ENCODE data around the gene CAMKV. TPM values are rescaled to one million over a fixed set of nuclear protein-coding genes. Genes with fewer than 3 reads are reported as not detected.

Gene CAMKV
- total RNA-seq, 1 experiment from 2014 or later: 0.10 TPM

DNA sequence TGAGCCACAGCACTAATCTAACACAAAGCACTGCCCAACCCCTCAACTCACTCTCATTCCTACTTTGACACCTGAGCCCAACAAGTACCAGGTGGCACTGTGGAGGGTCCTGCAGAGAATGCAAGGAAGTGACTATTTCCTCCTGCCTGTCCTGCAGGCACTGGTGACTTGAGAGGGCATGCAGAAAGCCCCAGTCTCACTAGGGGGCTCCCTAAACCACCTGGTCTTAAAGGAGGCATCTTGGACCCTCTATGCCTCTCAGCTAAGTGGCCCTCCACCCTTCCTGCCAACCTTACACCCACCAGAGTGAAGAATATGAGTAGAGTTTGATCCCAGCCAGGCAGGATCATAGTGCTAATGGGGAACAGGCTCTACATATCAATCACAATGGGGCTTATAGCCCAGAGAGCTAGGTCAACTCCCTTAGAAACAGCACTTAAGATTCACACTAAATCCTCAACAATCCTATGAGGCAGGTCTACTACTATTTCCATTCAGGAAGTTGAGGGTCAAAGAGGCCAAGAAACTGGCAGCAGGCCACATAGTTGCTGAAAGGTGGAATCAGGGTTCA, 28.5 kb downstream of the CAMKV start:
- ChIA-PET RAD21 (ENCODE audit: low non-redundant PET in 1 of 2, low total read pairs in 2 of 2, uncharacterized antibody in 2 of 2, unreplicated experiment in 2 of 2) (no interaction called here), CTCF (interaction anchor here (1.7 to 2.8 kb wide), 4 partner anchors 39 to 302 kb away, joined by 5 to 13 read pairs (median 8); partner anchors contain the start of gene INKA1), POLR2A (no interaction called here)
- Histone ChIP-seq H3K9me3 (ENCODE audit: control insufficient read depth in 1 of 2, insufficient read depth in 1 of 2, low read depth in 1 of 2, low read length in 2 of 2) (no peaks in the 10 kb centered on the region), H3K9me2 (ENCODE audit: insufficient read depth) (no peaks in the 10 kb centered on the region), H3K9ac (ENCODE audit: low read length) (no peak overlapping the region), H4K20me1 (ENCODE audit: insufficient read depth) (no peaks in the 10 kb centered on the region; the same call in 1 of the 2 replicates), H2AFZ (ENCODE audit: low read depth, low read length, poor library complexity, severe bottlenecking) (no peak overlapping the region), H3K79me2 (ENCODE audit: insufficient read depth, low read length) (no peaks in the 10 kb centered on the region), H3K4me3 (replicated peaks in 1 of 2; ENCODE audit: low read depth in 1 of 2, low read length in 2 of 2) (no peak overlapping the region), H3K4me1 (ENCODE audit: control insufficient read depth in 1 of 2, insufficient read depth in 2 of 2, low read length in 2 of 2) (peaks cover 4 to 10% of the 10 kb centered on the region in 2 experiments; a peak in 1 of 4 replicates), H3K27ac (ENCODE audit: low read depth, low read length) (no peak overlapping the region), H3K36me3 (ENCODE audit: control insufficient read depth in 1 of 2, insufficient read depth in 2 of 2, low read length in 2 of 2) (peaks cover 13 to 34% of the 10 kb centered on the region in 2 experiments; a peak in 3 of 4 replicates), H3K27me3 (ENCODE audit: insufficient read depth, low read length) (no peaks in the 10 kb centered on the region), H3K4me2 (ENCODE audit: low read length) (no peak overlapping the region)
- BruUV-seq (replicated peaks): no TSS peak
- TF ChIP-seq POLR2A (IDR thresholded peaks at IDR 0.05; ENCODE audit: borderline replicate concordance, extremely low read depth, insufficient read depth, insufficient read length) (no peak), ZNF274 (IDR thresholded peaks at IDR 0.05; ENCODE audit: low read depth, low read length) (no peak), RAD21 (IDR thresholded peaks at IDR 0.05; ENCODE audit: low read depth) (peak; percentile 89)
- TF ChIP-seq, protein P1, sequence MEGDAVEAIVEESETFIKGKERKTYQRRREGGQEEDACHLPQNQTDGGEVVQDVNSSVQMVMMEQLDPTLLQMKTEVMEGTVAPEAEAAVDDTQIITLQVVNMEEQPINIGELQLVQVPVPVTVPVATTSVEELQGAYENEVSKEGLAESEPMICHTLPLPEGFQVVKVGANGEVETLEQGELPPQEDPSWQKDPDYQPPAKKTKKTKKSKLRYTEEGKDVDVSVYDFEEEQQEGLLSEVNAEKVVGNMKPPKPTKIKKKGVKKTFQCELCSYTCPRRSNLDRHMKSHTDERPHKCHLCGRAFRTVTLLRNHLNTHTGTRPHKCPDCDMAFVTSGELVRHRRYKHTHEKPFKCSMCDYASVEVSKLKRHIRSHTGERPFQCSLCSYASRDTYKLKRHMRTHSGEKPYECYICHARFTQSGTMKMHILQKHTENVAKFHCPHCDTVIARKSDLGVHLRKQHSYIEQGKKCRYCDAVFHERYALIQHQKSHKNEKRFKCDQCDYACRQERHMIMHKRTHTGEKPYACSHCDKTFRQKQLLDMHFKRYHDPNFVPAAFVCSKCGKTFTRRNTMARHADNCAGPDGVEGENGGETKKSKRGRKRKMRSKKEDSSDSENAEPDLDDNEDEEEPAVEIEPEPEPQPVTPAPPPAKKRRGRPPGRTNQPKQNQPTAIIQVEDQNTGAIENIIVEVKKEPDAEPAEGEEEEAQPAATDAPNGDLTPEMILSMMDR (IDR thresholded peaks at IDR 0.05 in 2 of 3, conservative IDR thresholded peaks at IDR 0.05 in 1 of 3; ENCODE audit: borderline replicate concordance in 1 of 3, insufficient read depth in 1 of 3, low read depth in 2 of 3, low read length in 2 of 3): peak; percentile 58 to 69 (median 66); a peak in 5 of 6 replicates
- intact Hi-C loops (cut with micrococcal nuclease): loop anchor here (1.0 kb wide), 1 partner anchor 65 kb away; no protein-coding TSS in a partner anchor
- DNase-seq (ENCODE audit: low read depth, low spot score) (peak; percentile 33), ATAC-seq (peak; percentile 74)

DNA sequence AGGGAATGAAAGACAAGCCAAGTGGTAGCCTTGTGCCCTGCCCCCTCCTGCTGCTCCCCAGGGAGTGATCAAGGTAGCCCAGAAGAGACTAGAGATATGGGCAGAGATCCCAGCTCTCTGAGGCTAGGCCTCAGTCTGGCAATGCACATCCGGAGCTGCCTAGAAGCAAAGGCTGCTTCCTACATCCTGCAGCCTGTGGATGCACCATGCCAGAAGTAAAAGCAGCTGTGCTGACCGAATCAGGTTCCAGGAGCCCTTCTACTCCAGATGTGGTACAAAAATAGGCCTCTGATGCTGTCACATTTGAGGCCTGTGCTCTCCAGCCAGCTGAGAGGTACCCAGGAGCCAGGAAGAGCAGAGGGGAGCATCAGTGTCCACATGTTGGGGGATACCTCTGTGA, 29.3 kb downstream of the CAMKV start:
- POLR2A ChIA-PET: no interaction called here
- DNase-seq (ENCODE audit: low read depth, low spot score): no peak
- Histone ChIP-seq H3K9me2 (ENCODE audit: insufficient read depth) (no peaks in the 10 kb centered on the region), H3K9ac (ENCODE audit: low read length) (no peak overlapping the region), H3K27ac (ENCODE audit: low read depth, low read length) (no peak overlapping the region), H3K4me1 (ENCODE audit: control insufficient read depth in 1 of 2, insufficient read depth in 2 of 2, low read length in 2 of 2) (peaks cover 4 to 10% of the 10 kb centered on the region in 2 experiments; a peak in 1 of 4 replicates), H4K20me1 (ENCODE audit: insufficient read depth) (no peaks in the 10 kb centered on the region; the same call in 1 of the 2 replicates), H3K9me3 (ENCODE audit: control insufficient read depth in 1 of 2, insufficient read depth in 1 of 2, low read depth in 1 of 2, low read length in 2 of 2) (no peaks in the 10 kb centered on the region), H3K4me2 (ENCODE audit: low read length) (no peak overlapping the region), H3K36me3 (ENCODE audit: control insufficient read depth in 1 of 2, insufficient read depth in 2 of 2, low read length in 2 of 2) (peaks cover 7 to 29% of the 10 kb centered on the region in 2 experiments; a peak in 3 of 4 replicates), H2AFZ (ENCODE audit: low read depth, low read length, poor library complexity, severe bottlenecking) (no peak overlapping the region), H3K4me3 (replicated peaks in 1 of 2; ENCODE audit: low read depth in 1 of 2, low read length in 2 of 2) (no peak overlapping the region), H3K27me3 (ENCODE audit: insufficient read depth, low read length) (no peaks in the 10 kb centered on the region), H3K79me2 (ENCODE audit: insufficient read depth, low read length) (no peaks in the 10 kb centered on the region)
- intact Hi-C loops (cut with micrococcal nuclease): no loop called here
- ATAC-seq: no peak
- RAD21 ChIA-PET (ENCODE audit: low non-redundant PET in 1 of 2, low total read pairs in 2 of 2, uncharacterized antibody in 2 of 2, unreplicated experiment in 2 of 2): no interaction called here
- no TSS peak for BruUV-seq (replicated peaks)
- TF ChIP-seq SP1 (IDR thresholded peaks at IDR 0.05; ENCODE audit: low read depth) (no peak), FOSL1 (IDR thresholded peaks at IDR 0.05; ENCODE audit: low read depth) (no peak), CEBPB (IDR thresholded peaks at IDR 0.05; ENCODE audit: low read depth) (no peak), YY1 (IDR thresholded peaks at IDR 0.05; ENCODE audit: extremely low read depth, insufficient replicate concordance, low read depth, low read length) (no peak), POLR2A (IDR thresholded peaks at IDR 0.05; ENCODE audit: borderline replicate concordance, extremely low read depth, insufficient read depth, insufficient read length) (no peak), EZH2 (IDR thresholded peaks at IDR 0.05) (no peak), EGR1 (IDR thresholded peaks at IDR 0.05; ENCODE audit: low read depth) (no peak), TCF7L2 (IDR thresholded peaks at IDR 0.05; ENCODE audit: borderline replicate concordance, extremely low read depth, insufficient read depth, insufficient read length) (no peak), ELF1 (IDR thresholded peaks at IDR 0.05; ENCODE audit: borderline replicate concordance, low read depth) (no peak), ZFX (IDR thresholded peaks at IDR 0.05) (no peak)
- TF ChIP-seq, protein P2, sequence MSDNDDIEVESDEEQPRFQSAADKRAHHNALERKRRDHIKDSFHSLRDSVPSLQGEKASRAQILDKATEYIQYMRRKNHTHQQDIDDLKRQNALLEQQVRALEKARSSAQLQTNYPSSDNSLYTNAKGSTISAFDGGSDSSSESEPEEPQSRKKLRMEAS (IDR thresholded peaks at IDR 0.05): no peak
- CTCF ChIA-PET: interaction anchor here (1.8 to 2.8 kb wide), 3 partner anchors 38 to 301 kb away, joined by 5 to 13 read pairs (median 6); partner anchors contain the start of gene INKA1
